ENCODE results near the gene REPIN1.

REPIN1 gene

DNA sequence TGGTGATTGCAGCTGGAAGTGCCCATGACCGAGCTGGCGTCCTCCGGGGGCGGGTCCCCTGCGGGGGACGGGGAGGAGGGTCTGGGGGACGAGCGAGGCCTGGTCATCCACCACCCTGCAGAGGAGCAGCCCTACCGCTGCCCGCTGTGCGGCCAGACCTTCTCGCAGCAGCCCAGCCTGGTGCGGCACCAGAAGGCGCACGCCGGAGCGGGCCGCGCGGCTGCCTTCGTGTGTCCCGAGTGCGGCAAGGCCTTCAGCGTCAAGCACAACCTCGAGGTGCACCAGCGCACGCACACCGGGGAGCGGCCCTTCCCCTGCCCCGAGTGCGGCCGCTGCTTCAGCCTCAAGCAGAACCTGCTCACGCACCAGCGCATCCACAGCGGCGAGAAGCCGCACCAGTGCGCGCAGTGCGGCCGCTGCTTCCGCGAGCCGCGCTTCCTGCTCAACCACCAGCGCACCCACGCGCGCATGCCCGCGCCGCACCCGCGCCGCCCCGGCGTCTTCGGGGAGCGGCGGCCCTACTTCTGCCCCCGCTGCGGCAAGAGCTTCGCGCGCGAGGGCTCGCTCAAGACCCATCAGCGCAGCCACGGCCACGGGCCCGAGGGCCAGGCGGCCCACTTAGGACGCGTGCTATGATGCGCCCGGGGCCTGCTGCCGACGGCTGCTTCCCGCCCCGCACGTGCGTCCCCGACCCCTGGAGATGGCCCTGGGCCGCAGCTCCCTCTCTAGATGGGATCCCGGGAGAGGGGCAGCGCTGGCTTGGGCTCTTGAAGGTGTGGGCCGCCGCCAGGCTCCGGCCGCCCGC, 39.2 kb downstream of the REPIN1 start:
- no peak for DNase-seq (ENCODE audit: low spot score)

DNA sequence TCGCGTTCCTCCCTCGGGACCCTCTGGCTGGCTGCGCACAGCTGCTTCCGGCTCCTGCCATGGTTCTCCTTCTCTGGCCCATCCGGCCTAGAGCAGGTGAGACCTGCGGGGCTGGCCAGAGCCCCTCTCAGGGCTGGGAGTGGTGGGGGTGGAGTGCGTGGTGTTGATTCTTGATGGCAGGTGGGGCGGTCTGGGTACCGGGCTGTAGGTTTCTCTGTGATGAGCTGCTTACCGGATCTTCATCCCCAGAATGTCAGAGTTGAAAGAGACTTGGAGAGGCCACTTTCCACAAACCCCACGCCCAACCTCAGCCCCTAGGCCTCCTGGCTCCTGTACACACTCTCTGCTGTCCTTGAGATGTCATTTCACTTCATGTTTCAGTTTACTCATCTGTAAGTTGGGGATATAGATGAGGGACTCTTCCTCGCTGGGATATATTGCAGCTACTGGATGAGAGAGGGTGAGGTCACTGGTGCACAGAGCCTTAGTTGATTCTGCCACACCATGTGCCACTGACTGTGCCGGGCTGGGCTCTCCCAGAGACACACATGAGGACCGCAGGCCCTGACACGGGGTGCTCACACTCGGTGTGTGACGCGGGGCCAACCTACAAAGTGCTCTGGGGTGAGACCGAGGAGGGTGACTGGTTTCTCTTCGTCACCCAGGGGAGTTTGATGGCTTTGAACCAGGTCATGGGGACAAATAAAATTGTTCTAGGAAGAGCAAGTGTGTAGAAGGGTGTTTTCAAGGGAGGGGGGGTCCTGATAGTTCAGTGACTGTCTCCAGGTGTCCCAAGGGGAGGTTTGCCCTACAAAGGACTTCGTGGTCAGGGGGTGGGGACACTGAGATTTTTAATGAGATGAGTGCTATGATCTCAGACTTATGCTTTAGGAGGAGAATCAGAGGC, 40.0 kb downstream of the REPIN1 start:
- no peak for DNase-seq (ENCODE audit: low spot score)

DNA sequence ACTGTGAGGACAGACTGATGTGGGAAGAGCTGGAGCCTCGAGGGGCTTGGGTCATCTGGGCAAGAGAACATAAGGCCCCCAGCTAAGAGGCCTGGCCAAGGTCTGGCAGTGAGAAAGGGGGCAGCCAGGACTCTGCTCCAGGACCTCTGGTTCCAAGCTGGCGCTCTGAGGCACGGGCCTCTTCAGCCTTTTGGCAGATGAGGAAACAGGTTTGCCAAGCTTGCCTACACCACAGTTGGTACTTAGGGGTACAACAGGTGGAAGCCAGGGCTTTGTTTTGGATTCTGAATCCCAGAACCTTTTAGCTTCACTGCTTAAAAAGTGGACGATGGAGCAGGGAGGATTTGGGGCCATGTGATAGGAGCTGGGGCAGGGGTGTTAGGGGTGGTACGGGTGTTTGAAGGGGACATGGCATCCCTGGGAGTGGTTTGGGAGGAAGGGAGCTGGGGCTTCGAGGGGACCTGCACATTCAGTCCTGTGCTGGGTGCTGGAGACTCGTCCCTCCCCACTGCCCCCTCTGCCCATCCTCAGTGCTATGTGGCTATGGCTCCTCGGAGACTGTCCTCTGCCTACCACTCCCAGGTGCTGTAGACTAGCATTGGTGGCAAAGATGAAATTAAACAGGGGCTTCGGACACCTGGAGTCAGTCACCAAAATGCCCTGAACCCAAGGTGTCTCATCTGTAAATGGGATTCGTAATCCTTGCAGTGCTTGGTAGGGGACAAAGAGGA, 40.8 kb downstream of the REPIN1 start:
- no peak for DNase-seq (ENCODE audit: low spot score)

DNA sequence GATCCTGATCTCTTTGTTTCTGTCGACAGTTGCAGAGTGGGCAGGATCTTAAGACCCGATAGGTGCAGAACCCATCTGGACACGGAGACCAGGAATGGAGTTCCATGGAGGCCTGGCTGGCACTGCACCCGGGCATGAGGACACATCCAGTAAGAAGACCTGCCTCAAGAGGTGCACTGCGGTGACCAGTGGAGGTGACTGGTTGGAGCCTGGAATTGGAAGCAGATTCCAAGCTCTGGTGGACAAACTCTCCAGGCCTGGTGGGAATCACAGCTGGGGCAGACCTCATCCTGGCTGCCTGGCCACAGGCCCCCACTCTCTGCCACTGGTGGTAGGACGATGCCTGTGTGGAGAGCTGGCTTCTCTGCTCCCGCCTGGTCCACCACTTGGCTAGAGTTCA, 41.5 kb downstream of the REPIN1 start:
- DNase-seq (ENCODE audit: low spot score): no peak

DNA sequence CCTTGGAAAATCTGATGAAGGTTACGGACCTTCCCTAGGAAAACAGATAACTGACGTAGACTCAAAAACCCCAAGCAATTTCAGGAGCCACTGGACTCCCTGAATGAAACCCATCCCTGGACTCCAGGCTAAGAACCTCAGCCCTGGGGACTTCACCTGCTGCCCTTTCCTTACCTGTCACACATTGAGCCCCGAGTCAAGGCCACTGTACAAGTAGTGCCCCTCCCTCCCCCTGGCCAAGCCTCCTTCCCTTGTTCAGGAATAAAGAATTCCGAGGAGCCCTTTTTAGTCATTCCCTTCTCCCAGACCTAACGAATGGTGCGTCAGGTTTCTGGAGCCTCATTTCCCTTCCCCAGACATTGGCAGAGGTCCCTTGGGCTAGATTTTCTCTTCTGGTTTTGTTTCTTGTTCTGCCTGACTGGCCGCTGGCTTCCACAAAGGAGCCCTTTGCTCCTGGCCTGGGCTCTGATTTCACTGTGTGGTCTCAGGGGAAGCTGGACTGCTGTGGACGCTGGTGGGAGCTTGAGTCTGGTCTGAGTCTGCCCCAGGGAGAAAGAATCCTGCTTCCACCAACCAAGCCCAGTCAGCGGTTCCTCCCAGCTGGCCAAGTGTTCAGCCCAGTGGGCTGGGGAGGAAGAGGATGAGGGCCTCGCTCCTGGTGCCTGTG, 42.2 kb downstream of the REPIN1 start:
- no peak for DNase-seq (ENCODE audit: low spot score)

DNA sequence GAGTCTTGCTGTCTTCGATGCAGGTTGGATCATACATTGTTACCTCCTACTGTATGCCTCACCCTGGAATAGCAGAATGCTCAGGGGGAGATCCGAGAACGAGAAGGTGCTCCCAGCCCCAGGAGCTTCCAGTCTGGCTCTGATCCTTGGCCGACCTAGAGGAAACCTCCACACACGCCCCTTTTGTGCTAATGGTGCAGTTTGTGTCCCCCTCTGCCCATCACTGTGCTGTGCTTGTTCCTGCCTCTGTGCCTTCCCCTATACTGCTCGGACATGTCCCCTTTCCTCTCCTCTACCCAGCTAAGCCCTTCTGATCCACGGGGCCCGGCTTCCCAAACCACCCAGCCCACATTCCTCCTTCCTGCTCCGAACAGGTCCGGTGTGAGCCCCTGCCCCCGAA, 43.0 kb downstream of the REPIN1 start:
- DNase-seq (ENCODE audit: low spot score): no peak

DNA sequence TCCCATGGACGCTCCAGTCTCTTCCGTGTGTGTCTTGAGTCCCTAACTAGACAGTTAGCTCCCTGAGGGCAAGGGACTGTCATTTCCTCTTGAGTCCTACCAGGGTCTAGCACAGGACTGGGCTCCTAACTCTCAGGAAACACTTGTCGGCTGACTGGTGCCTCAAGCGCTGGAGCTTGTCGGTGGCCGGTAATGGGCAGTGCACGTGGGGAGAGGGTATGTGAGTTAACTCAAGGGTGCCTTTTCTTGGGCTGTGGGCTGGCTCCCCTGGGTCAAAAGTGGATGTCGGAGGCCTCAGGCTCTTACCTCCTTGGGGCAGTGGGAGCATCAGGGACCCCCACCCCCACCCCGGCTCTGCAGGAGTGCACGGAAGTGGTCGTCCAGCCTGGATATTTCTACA, 43.4 kb downstream of the REPIN1 start:
- no peak for DNase-seq (ENCODE audit: low spot score)

DNA sequence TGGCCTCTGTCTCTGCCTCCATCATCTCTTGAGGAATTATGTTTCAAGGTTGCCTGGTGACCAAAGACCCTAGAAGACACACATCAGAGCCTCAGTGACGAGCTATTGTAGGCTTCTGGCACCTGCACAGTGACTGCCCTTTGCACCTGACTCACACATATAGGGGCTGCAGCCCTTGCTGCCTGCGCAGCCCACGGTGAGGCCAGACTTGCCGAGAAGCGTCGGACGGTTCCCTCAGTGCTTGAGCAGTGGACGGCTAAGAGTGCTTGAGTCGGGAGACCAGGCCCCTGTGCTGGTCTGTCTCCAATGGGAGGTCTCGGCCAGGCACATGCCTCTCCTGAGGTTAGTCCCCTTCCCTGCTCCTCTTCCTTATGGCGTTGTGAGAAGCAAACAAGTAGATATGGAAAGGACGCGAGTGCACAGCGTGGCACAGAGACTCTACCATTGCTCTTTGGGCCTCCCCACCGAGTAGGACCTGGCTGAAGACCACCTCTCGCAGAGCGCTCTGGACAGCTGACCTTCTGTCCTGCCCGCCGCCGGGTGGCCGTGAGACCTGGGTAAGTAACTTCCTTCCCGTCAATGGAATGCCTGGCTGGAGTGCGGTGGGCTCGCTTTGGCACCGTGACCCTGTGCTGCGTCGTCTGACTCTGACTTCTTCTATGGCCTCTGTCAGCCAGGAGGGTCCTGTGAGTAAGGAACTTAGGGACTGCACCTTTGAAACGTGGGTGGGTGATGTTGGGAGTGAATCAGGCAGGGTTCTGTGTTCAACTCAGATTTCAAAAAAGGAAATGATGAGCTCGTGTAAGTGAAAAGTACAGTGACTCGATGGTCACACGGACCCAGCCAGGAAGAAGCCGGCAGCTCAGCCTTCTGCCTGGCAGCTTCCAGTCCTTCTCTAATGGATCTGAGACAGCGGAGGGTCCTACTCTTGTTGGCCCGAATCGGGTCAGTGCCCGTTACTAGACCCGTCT, 44.2 kb downstream of the REPIN1 start:
- DNase-seq (ENCODE audit: low spot score): no peak

DNA sequence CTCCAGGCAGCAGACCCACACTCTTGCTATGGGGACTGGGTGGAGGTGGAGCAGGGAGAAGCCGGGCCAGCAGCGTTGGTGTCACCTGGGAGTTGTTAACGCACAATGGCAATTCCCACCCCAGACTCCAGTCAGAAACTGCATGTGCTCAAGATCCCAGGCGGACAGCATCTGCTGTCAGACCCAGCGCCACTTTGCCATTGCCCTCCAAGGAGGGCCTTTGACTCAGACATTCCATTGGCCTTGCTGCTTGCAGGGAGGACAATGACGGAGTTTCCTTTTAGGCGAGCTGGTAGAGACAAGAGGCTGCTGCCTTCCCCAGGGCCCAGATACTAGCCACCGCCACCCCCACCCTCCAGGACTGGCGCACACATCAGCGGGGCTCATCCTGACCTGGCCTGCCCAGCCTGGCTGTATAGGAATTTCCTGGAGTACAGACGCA, 45.0 kb downstream of the REPIN1 start:
- DNase-seq (ENCODE audit: low spot score): no peak

DNA sequence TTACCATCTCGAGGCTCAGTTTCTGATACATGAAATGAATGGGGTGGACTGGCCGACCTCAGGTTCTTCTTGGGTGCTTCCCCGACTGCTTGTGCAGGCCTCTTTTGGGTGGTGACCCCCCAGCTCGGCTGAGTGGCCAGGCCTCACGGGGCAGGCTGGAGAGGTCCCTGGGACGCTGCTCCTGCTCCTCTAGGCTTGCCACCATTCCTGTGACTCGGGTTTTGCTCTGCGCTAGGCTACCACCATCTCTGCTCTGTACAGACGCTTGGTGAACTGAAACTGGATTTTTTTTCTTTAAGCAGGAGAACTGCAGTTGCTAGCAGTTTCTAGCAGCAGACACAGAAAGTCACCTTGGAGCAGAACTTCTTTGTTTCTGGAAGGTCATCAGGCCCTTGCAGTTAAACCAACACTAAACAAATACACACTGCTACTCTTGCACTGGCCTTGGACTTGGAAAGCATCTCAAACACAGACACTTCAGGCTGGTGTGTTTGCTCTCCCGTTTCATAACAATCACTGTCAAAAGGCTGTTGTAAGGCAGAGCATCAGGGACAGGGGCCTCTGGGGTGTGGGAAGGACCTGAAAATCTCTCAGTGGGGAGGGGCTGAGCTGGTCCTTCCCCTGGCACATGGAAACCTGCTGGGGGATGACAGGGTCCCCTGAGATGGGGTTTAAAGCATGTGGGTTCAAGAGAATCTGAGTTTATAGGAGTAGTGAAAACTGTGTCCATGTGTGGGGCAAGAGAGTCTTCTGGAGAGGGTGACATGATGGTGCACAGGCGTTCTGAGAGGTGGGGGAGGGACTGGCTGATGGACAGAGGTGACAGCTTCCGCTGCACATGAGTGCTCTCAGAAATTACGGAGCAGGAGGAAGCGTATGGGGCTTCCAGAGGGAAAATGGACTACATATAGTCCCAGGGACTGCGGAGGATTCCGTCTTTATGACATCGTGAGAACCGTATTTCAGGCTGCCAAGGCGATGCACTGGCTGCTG, 46.8 kb downstream of the REPIN1 start:
- no peak for DNase-seq (ENCODE audit: low spot score)

DNA sequence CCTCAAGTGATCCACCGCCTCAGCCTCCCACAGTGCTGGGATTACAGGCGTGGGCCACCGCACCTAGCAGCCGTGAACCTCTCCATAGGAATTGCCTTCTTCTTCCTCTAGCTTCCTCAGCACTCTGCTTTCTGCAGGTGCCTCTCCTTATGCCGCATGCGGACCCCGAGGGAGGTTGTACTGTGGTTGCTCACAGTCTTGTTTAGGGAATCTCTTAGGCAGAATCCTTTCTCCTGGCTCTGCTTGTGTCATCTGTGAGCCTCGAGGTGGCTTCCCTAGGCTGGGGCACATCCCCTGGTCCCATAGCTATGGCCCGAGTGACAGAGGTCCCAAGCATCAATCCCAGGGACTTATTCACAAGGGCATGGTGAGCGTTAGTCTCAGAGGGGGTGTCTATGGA, 48.6 kb downstream of the REPIN1 start:
- DNase-seq (ENCODE audit: low spot score): no peak

DNA sequence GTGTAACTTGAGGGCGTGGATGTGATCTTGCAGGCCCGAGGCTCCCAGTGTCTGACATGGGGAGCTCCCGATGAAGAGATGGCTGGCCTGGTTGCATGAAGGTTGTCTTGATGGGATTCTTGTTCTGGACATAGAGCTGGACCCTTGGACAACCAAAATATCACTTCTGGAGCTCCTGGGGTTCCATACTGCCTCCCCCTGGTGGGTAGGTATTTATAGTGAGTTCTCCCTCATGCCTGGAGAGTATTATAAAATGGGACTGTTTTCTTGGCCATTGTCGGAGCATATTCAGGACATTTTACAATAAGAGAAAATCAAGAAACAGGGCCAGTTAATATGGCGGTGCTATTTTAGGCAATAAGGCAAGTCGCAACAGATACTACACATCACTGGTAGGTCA, 49.2 kb downstream of the REPIN1 start:
- DNase-seq (ENCODE audit: low spot score): no peak

DNA sequence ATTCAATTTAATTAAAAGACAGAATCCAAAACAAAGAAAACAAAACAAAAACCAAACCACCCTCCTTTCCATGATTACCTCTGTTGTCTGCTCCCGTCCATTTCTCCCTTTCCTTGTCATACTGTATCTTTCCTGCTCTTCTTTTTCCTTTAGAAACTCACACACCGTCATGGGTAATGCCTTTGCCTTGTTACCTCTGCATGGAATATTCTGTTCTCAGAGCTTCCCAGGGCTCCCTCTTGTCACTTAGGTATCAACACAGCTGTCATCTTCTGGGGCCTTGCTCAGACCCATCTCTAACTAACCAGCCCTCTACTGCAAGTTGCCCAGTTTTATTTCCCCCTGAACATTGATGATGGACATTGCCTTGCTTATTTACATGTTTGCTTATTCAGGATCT, 51.6 kb downstream of the REPIN1 start:
- DNase-seq (ENCODE audit: low spot score): no peak

DNA sequence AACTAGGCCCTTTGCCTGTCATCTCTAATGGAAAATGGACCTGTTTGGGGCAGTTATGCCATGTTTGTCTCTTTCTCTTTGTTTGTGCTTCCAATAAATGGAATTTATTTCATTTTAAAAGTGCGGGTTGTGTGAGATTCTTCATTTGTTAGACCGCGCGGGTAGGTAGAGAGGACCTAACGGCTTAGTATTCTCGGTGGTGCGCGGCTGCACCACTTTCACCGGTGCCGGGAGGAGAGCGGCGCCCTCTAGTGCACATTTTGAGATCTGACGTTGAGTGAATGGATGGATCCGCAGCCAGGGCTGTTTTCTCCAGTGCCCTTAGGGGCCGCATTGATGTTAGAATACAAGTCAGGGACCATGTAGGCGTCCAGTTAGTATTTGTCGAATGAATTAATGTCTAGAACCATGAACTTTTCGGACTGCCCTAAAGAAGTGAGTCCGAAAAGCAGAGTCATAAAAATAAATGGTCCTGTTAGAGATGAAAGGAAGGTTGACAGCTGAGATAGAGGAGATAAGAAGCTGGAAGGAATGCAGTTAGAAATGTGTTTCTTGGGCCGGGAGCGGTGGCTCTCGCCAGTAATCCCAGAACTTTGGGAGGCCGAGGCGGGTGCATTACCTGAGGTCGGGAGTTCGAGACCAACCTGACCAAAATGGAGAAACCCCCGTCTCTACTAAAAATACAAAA, 52.5 kb downstream of the REPIN1 start:
- peak; percentile 91 for DNase-seq (ENCODE audit: low spot score)

DNA sequence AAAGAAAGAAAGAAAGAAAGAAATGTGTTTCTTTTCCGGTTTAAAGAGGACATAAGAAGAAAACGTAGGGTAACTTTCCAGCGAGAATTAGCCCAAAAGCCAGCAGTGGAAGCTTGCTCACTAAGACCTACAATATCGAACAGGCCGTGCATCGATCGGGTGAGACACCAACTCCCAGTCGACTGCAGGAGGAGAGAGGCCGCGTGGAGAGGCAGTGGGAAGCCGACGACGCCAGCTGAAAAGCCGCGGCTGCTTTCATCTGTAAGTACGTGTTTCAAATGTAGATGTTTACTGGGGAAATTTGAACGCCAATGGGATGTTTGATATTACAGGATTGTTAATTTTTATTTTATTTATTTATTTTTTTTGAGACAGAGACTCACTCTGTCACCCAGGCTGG, 53.2 kb downstream of the REPIN1 start:
- DNase-seq (ENCODE audit: low spot score): no peak
